CD4-positive, alpha-beta T cell treated with Interferon alpha-2 for 1 hour (primary cell): ENCODE measurements around the gene NOL9.

ENCODE experiments used
- DNase-seq, 2 donors: peaks; one replicate each; pipeline ENCODE4 v3.0.0-alpha.2; 2020 to 2022

NOL9 gene

GRCh38 chr1:6486433-6487011, 67.8 kb downstream of the NOL9 start:
- peak; percentile 79 to 86 for DNase-seq

GRCh38 chr1:6485168-6486101, 68.9 kb downstream of the NOL9 start:
- no peak for DNase-seq

GRCh38 chr1:6484826-6485167, 69.5 kb downstream of the NOL9 start:
- no peak for DNase-seq

- DNase-seq: no peak
These were observed 70.6 kb downstream of the NOL9 start for GRCh38 chr1:6483761-6484117.

GRCh38 chr1:6483017-6483760, 71.1 kb downstream of the NOL9 start:
- DNase-seq: no peak

GRCh38 chr1:6481820-6482219, 72.5 kb downstream of the NOL9 start:
- no peak for DNase-seq

GRCh38 chr1:6477039-6477820, 77.1 kb downstream of the NOL9 start:
- no peak for DNase-seq

- no peak for DNase-seq
These were observed 77.8 kb downstream of the NOL9 start for GRCh38 chr1:6476483-6476882.

- DNase-seq: peak; percentile 71 to 86
These were observed 78.8 kb downstream of the NOL9 start for GRCh38 chr1:6475381-6476133.

GRCh38 chr1:6474815-6475282, 79.5 kb downstream of the NOL9 start:
- no peak for DNase-seq

- DNase-seq: no peak
These were observed 80.1 kb downstream of the NOL9 start for GRCh38 chr1:6473974-6474814.

GRCh38 chr1:6473156-6473555, 81.2 kb downstream of the NOL9 start:
- DNase-seq: no peak

- no peak for DNase-seq
These were observed 81.9 kb downstream of the NOL9 start for GRCh38 chr1:6472391-6472790.

- DNase-seq: no peak
These were observed 82.3 kb downstream of the NOL9 start for GRCh38 chr1:6471970-6472368.
